Calu3 (cell line): ENCODE measurements around the gene ZEB2. TPM values are rescaled to one million over a fixed set of nuclear protein-coding genes. Genes with fewer than 3 reads are reported as not detected.

ENCODE experiments used
- BruUV-seq: library from RNA; stranded (reverse); fragments of 400-500 nt; replicated peaks from 2 replicates; lab custom pipeline; 2021; lab: Mats Ljungman, UMichigan
- CTCF ChIA-PET: fragments of 300-600 bp; sonication (Branson Sonifier 250); formaldehyde crosslinking; loops from one replicate; lab custom pipeline; 2022; ENCODE audit warnings: antibody characterized with exemption; lab: Charles Lee
- DNase-seq: peaks from one replicate; pipeline ENCODE4 v3.0.0; 2022
- H3K27ac Mint-ChIP-seq: one replicate; pipeline ENCODE4 v1.8.0; 2022; ENCODE audit warnings: mixed read lengths; ENCODE audit not compliant: unreplicated experiment
- H3K27me3 Mint-ChIP-seq: one replicate; pipeline ENCODE4 v1.8.0; 2022; ENCODE audit warnings: mixed read lengths; ENCODE audit not compliant: unreplicated experiment
- H3K36me3 Mint-ChIP-seq: one replicate; pipeline ENCODE4 v1.8.0; 2022; ENCODE audit warnings: mild to moderate bottlenecking, moderate library complexity, mixed read lengths; ENCODE audit not compliant: insufficient read depth, unreplicated experiment
- H3K4me1 Mint-ChIP-seq: one replicate; pipeline ENCODE4 v1.8.0; 2022; ENCODE audit warnings: mild to moderate bottlenecking, low read depth, mixed read lengths; ENCODE audit not compliant: unreplicated experiment
- H3K4me3 Mint-ChIP-seq: one replicate; pipeline ENCODE4 v1.8.0; 2022; ENCODE audit warnings: mild to moderate bottlenecking, low read depth, moderate library complexity, mixed read lengths; ENCODE audit not compliant: unreplicated experiment
- H3K9me3 Mint-ChIP-seq: one replicate; pipeline ENCODE4 v1.8.0; 2022; ENCODE audit warnings: low read depth, mixed read lengths; ENCODE audit not compliant: unreplicated experiment
- CTCF ChIP-seq: fragments of 200-600 bp; IDR thresholded peaks from one replicate; pipeline ENCODE4 v1.8.0; 2022; ENCODE audit warnings: antibody characterized with exemption; ENCODE audit not compliant: unreplicated experiment
- intact Hi-C: fragments of 100-400 bp; cut with micrococcal nuclease; formaldehyde crosslinking; loops from one replicate; pipeline ENCODE4 v1.10.0; 2022; ENCODE audit not compliant: unreplicated experiment
- total RNA-seq: library from RNA; stranded (reverse); gene quantifications from 2 replicates; pipeline ENCODE4 v1.2.3, GENCODE V29; 2022

Gene ZEB2
- total RNA-seq, 1 experiment from 2014 or later: 0.97 TPM

DNA sequence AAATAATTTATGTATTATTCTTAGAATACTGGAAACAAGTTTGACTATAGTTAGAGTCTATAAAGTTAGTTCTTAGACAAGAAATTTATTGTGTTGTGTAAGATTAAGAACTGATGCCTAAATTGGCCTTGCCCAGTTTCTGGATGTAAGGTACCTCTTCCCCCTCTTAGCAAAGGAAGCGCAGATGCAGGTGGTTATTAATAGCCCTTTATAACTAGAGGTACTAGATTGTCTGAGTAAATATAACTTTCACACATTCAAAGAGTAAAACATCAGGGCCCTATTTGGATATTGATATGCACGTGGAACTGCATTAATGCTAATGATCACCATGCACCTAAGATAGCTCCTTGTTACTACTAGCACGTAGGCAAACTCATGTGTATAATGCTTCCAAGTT, 100.7 kb downstream of the ZEB2 start:
- no peak overlapping the region for H3K4me3 Mint-ChIP-seq
- intact Hi-C loops: no loop called here
- H3K36me3 Mint-ChIP-seq: no peaks in the 10 kb centered on the region
- DNase-seq: no peak
- H3K4me1 Mint-ChIP-seq: no peaks in the 10 kb centered on the region
- no peaks in the 10 kb centered on the region for H3K9me3 Mint-ChIP-seq
- no peak overlapping the region for H3K27ac Mint-ChIP-seq
- H3K27me3 Mint-ChIP-seq: no peaks in the 10 kb centered on the region
- CTCF ChIA-PET: no interaction called here
- no TSS peak for BruUV-seq
- no peak for TF ChIP-seq CTCF

- H3K27me3 Mint-ChIP-seq: no peaks in the 10 kb centered on the region
- no peaks in the 10 kb centered on the region for H3K4me1 Mint-ChIP-seq
- no peak overlapping the region for H3K4me3 Mint-ChIP-seq
- no peak overlapping the region for H3K27ac Mint-ChIP-seq
- no peak for DNase-seq
- no peak for TF ChIP-seq CTCF
- H3K9me3 Mint-ChIP-seq: no peaks in the 10 kb centered on the region
- no TSS peak for BruUV-seq
- H3K36me3 Mint-ChIP-seq: no peaks in the 10 kb centered on the region
- CTCF ChIA-PET: no interaction called here
- intact Hi-C loops: no loop called here
Measured at GRCh38 chr2:144415386-144415785, 104.5 kb downstream of the ZEB2 start.

- CTCF ChIA-PET: no interaction called here
- no peak overlapping the region for H3K4me3 Mint-ChIP-seq
- H3K27me3 Mint-ChIP-seq: no peaks in the 10 kb centered on the region
- no peaks in the 10 kb centered on the region for H3K36me3 Mint-ChIP-seq
- DNase-seq: peak; percentile 0
- no peaks in the 10 kb centered on the region for H3K4me1 Mint-ChIP-seq
- BruUV-seq: no TSS peak
- H3K27ac Mint-ChIP-seq: no peak overlapping the region
- no peaks in the 10 kb centered on the region for H3K9me3 Mint-ChIP-seq
- TF ChIP-seq CTCF: no peak
- intact Hi-C loops: no loop called here
Measured at GRCh38 chr2:144414324-144414845, 105.5 kb downstream of the ZEB2 start.

DNA sequence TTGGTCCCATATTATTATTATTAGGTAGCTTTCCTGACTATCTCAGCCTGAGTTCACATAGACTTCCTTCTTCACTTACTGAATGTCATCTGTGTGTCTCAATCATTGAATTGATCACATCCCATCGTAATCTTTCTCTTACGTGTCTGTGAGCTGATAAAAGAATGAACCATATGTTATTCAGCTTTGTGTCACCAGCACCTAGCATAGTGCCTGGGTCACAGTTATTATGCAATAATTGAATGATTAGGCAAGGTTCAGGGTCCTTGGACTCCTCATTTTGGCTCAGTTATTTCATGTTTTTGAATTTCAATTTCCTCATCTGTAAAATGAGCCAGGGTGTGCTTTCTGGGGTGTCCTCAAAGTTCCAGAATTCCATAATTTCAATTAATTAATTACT, 107.2 kb downstream of the ZEB2 start:
- H3K27me3 Mint-ChIP-seq: no peaks in the 10 kb centered on the region
- TF ChIP-seq CTCF: no peak
- H3K4me1 Mint-ChIP-seq: no peaks in the 10 kb centered on the region
- H3K9me3 Mint-ChIP-seq: no peaks in the 10 kb centered on the region
- no peak overlapping the region for H3K27ac Mint-ChIP-seq
- CTCF ChIA-PET: no interaction called here
- H3K36me3 Mint-ChIP-seq: no peaks in the 10 kb centered on the region
- no peak for DNase-seq
- intact Hi-C loops: no loop called here
- H3K4me3 Mint-ChIP-seq: no peak overlapping the region
- no TSS peak for BruUV-seq
